IMR-90 (cell line): ENCODE measurements around the gene TRPC4AP. TPM values are rescaled to one million over a fixed set of nuclear protein-coding genes. Genes with fewer than 3 reads are reported as not detected.

Experiments
- ATAC-seq: fragments of 200-7000 bp; cut with Tn5 transposase; 2 replicates; pipeline ENCODE4 v1.9.1; 2020; ENCODE audit warnings: low read depth, mild to moderate bottlenecking, moderate library complexity
- BruUV-seq: library from RNA; stranded (reverse); fragments of 400-500 nt; replicated peaks from 2 replicates; lab custom pipeline; 2021; lab: Mats Ljungman, UMichigan
- CTCF ChIA-PET: fragments of 300-600 bp; formaldehyde crosslinking; extraction: SDS; loops from one replicate; lab custom pipeline; 2021; ENCODE audit warnings: antibody characterized with exemption; lab: Yijun Ruan, JAX
- POLR2A ChIA-PET: fragments of 300-600 bp; sonication (Branson Sonifier 250); formaldehyde crosslinking; loops from one replicate; lab custom pipeline; 2022; ENCODE audit warnings: antibody characterized with exemption; ENCODE audit not compliant: unreplicated experiment; lab: Charles Lee
- DNase-seq: peaks from one replicate; pipeline ENCODE4 v3.0.0; 2013
- H2AFZ ChIP-seq: replicated peaks from 2 replicates; pipeline ENCODE3; 2013; ENCODE audit warnings: low read length, mild to moderate bottlenecking; ENCODE audit not compliant: poor library complexity
- H2AK5ac ChIP-seq: 2 replicates; pipeline ENCODE4 v1.6.1; 2013; ENCODE audit warnings: low read depth, low read length, inconsistent platforms
- H2AK9ac ChIP-seq: replicated peaks from 2 replicates; pipeline ENCODE3; 2013; ENCODE audit warnings: mild to moderate bottlenecking, low read depth, low read length, moderate library complexity; ENCODE audit not compliant: poor library complexity
- H2BK120ac ChIP-seq: 2 replicates; pipeline ENCODE4 v1.6.1; 2013; ENCODE audit warnings: low read depth, low read length, inconsistent platforms
- H2BK15ac ChIP-seq: 3 replicates; pipeline ENCODE4 v1.6.1; 2013; ENCODE audit warnings: low read depth, low read length, inconsistent platforms
- H2BK20ac ChIP-seq: 2 replicates; pipeline ENCODE4 v1.6.1; 2013; ENCODE audit warnings: low read depth, mild to moderate bottlenecking, inconsistent platforms, low read length, moderate library complexity
- H2BK5ac ChIP-seq: 2 replicates; pipeline ENCODE4 v1.6.1; 2013; ENCODE audit warnings: mild to moderate bottlenecking, low read depth, low read length, inconsistent platforms; ENCODE audit not compliant: poor library complexity, severe bottlenecking
- H3K14ac ChIP-seq: replicated peaks from 2 replicates; pipeline ENCODE4 v1.6.1; 2013; ENCODE audit warnings: low read depth, low read length, inconsistent platforms
- H3K18ac ChIP-seq: 2 replicates; pipeline ENCODE4 v1.6.1; 2013; ENCODE audit warnings: low read depth, low read length, control low read depth
- H3K23ac ChIP-seq: 2 replicates; pipeline ENCODE4 v1.6.1; 2013; ENCODE audit warnings: low read depth, low read length, inconsistent platforms
- H3K27ac ChIP-seq: 2 replicates; pipeline ENCODE4 v1.5.1; 2013; ENCODE audit warnings: mild to moderate bottlenecking, control low read depth, low read length; ENCODE audit not compliant: insufficient read depth
- H3K27me3 ChIP-seq: 2 replicates; pipeline ENCODE4 v1.6.1; 2013; ENCODE audit warnings: low read length; ENCODE audit not compliant: control insufficient read depth, insufficient read depth
- H3K36me3 ChIP-seq: 2 replicates; pipeline ENCODE4 v1.6.1; 2013; ENCODE audit warnings: low read length, mixed read lengths; ENCODE audit not compliant: control insufficient read depth, insufficient read depth
- H3K4ac ChIP-seq: 2 replicates; pipeline ENCODE4 v1.6.1; 2013; ENCODE audit warnings: low read depth, low read length, inconsistent platforms
- H3K4me1 ChIP-seq: 2 replicates; pipeline ENCODE4 v1.6.1; 2013; ENCODE audit warnings: low read length, mixed read lengths; ENCODE audit not compliant: control insufficient read depth, insufficient read depth
- H3K4me2 ChIP-seq: 2 replicates; pipeline ENCODE4 v1.6.1; 2013; ENCODE audit warnings: low read depth, mild to moderate bottlenecking, control low read depth, low read length, moderate library complexity
- H3K4me3 ChIP-seq: 2 replicates; pipeline ENCODE4 v1.5.1; 2013; ENCODE audit warnings: low read depth, mild to moderate bottlenecking, control low read depth, low read length, moderate library complexity; ENCODE audit not compliant: insufficient read depth
- H3K56ac ChIP-seq: 2 replicates; pipeline ENCODE4 v1.6.1; 2013; ENCODE audit warnings: low read length, inconsistent platforms; ENCODE audit not compliant: insufficient read depth; ENCODE audit errors: extremely low read depth
- H3K79me1 ChIP-seq, 2 experiments: 2 replicates each; pipeline ENCODE4 v1.6.1; 2013; ENCODE audit warnings: low read length in 2 of 2, inconsistent platforms in 1 of 2, low read depth in 1 of 2
- H3K9ac ChIP-seq: 2 replicates; pipeline ENCODE4 v1.6.1; 2013; ENCODE audit warnings: low read depth, low read length, control low read depth
- H3K9me1 ChIP-seq: 2 replicates; pipeline ENCODE4 v1.6.1; 2013; ENCODE audit warnings: low read length, inconsistent platforms; ENCODE audit not compliant: insufficient read depth
- H3K9me3 ChIP-seq: 2 replicates; pipeline ENCODE4 v1.6.1; 2013; ENCODE audit warnings: low read length; ENCODE audit not compliant: control insufficient read depth, insufficient read depth
- H4K20me1 ChIP-seq: 2 replicates; pipeline ENCODE4 v1.6.1; 2013; ENCODE audit warnings: low read length, inconsistent platforms; ENCODE audit not compliant: insufficient read depth
- H4K5ac ChIP-seq: 2 replicates; pipeline ENCODE4 v1.6.1; 2013; ENCODE audit warnings: mild to moderate bottlenecking, low read depth, low read length, control low read depth
- H4K8ac ChIP-seq, 2 experiments: 2 replicates each; pipeline ENCODE4 v1.6.1; 2013; ENCODE audit warnings: low read depth in 2 of 2, low read length in 2 of 2, control low read depth in 1 of 2, inconsistent platforms in 1 of 2
- H4K91ac ChIP-seq: 2 replicates; pipeline ENCODE4 v1.6.1; 2013; ENCODE audit warnings: low read depth, low read length, inconsistent platforms; ENCODE audit not compliant: insufficient read depth
- ELK1 ChIP-seq: fragments of 150-350 bp; IDR thresholded peaks from 2 replicates; pipeline ENCODE4 v1.6.1; 2016; ENCODE audit warnings: low read depth, mild to moderate bottlenecking, low read length, moderate library complexity, borderline replicate concordance
- WGBS, 2 experiments: methylation state at CpG; one replicate each; pipeline versions ENCODE4 v1.1.5 to v1.1.7; 2013; ENCODE audit warnings: missing lambda C conversion rate in 2 of 2; ENCODE audit not compliant: insufficient read length in 1 of 2; ENCODE audit errors: extremely low coverage in 2 of 2; 5-methylcytosine and 5-hydroxymethylcytosine counted together
- dilution Hi-C: fragments of 300-500 bp; cut with HindIII; formaldehyde crosslinking; loops from one replicate; pipeline ENCODE4 v1.14.3; 2018; ENCODE audit warnings: low sequenced_read_pairs; ENCODE audit not compliant: unreplicated experiment
- in situ Hi-C: fragments of 300-500 bp; cut with MboI; formaldehyde crosslinking; loops from 3 replicates; pipeline ENCODE4 v1.14.3; 2019; ENCODE audit warnings: low sequenced_read_pairs, inconsistent platforms, mixed read lengths
- intact Hi-C: fragments of 100-400 bp; cut with micrococcal nuclease; formaldehyde crosslinking; loops from 2 replicates; pipeline ENCODE4 v1.10.0; 2022
- polyA plus RNA-seq, 3 experiments: library from polyadenylated mRNA; depleted of rRNA; stranded (reverse); fragments of >200 nt; gene quantifications; 2 replicates each; pipeline ENCODE4 v1.2.3, GENCODE V29; 2012; ENCODE audit warnings: low replicate concordance in 1 of 3
- total RNA-seq: library from RNA; depleted of rRNA; stranded (reverse); fragments of >200 nt; gene quantifications from 2 replicates; pipeline ENCODE4 v1.2.3, GENCODE V29; 2012
- TF ChIP-seq, protein P1 (sequence below): conservative IDR thresholded peaks from 2 replicates; pipeline ENCODE4 v1.5.1; 2012; ENCODE audit warnings: mild to moderate bottlenecking, low read depth, low read length, improper control_type of control experiment

Gene TRPC4AP
- total and polyA plus RNA-seq, 2 of the 4 experiments (the other 2 are of a cell fraction), result 41.0 to 81.0 TPM

DNA sequence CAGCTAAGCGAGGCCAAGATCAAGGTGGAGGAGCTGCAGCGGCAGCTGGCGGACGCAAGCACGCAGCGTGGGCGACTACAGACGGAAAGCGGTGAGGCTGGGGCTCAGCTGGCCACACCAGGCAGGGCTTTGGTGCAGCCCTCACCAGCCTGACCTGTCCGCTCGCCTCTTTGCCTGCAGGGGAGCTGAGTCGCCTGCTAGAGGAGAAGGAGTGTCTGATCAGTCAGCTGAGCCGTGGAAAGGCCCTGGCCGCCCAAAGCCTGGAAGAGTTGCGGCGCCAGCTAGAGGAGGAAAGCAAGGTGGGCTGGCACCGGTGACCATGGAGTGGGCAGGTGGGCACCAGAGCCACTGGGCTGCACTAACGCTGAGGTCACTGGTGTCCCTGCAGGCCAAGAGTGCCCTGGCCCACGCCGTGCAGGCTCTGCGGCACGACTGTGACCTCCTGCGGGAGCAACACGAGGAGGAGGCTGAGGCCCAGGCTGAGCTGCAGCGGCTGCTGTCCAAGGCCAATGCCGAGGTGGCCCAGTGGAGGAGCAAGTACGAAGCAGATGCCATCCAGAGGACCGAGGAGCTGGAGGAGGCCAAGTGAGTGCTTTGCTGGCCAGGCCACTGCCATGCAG is 94.2 kb downstream of the TRPC4AP start:
- Histone ChIP-seq H3K18ac (no peak overlapping the region), H3K79me1 (peaks cover 0 to 14% of the 10 kb centered on the region in 2 experiments; a peak in 2 of 4 replicates), H4K8ac (no peak overlapping the region), H3K9ac (no peak overlapping the region), H3K4me3 (no peak overlapping the region), H3K9me1 (no peaks in the 10 kb centered on the region), H4K20me1 (peaks cover 37% of the 10 kb centered on the region), H2AK9ac (peak overlapping the region; percentile 65), H2BK5ac (no peak overlapping the region), H4K5ac (no peak overlapping the region), H3K27ac (no peak overlapping the region), H2BK15ac (no peak overlapping the region), H2BK120ac (no peak overlapping the region), H3K4me2 (no peak overlapping the region), H3K36me3 (peaks cover 84% of the 10 kb centered on the region), H2AK5ac (no peak overlapping the region), H3K9me3 (no peaks in the 10 kb centered on the region), H3K27me3 (no peaks in the 10 kb centered on the region), H3K4me1 (no peaks in the 10 kb centered on the region), H2BK20ac (no peak overlapping the region), H3K14ac (no peak overlapping the region), H2AFZ (no peak overlapping the region), H3K23ac (no peak overlapping the region), H4K91ac (no peak overlapping the region), H3K4ac (no peak overlapping the region), H3K56ac (no peak overlapping the region)
- BruUV-seq, result no TSS peak
- no peak for ATAC-seq
- ChIA-PET CTCF (no interaction called here), POLR2A (no interaction called here)
- TF ChIP-seq ELK1, result no peak
- TF ChIP-seq, protein P1, sequence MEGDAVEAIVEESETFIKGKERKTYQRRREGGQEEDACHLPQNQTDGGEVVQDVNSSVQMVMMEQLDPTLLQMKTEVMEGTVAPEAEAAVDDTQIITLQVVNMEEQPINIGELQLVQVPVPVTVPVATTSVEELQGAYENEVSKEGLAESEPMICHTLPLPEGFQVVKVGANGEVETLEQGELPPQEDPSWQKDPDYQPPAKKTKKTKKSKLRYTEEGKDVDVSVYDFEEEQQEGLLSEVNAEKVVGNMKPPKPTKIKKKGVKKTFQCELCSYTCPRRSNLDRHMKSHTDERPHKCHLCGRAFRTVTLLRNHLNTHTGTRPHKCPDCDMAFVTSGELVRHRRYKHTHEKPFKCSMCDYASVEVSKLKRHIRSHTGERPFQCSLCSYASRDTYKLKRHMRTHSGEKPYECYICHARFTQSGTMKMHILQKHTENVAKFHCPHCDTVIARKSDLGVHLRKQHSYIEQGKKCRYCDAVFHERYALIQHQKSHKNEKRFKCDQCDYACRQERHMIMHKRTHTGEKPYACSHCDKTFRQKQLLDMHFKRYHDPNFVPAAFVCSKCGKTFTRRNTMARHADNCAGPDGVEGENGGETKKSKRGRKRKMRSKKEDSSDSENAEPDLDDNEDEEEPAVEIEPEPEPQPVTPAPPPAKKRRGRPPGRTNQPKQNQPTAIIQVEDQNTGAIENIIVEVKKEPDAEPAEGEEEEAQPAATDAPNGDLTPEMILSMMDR, result 0 out of 2 replicates have a peak, but pooled peaks have one; percentile 1
- no peak for DNase-seq
- intact Hi-C loops, result no loop called here
- in situ Hi-C loops, result no loop called here
- dilution Hi-C loops, result no loop called here
- 92% methylated on average over 22 of the region's 28 CpGs; no CpG with 5 or more reads in 1 of the 2 experiments for WGBS, 2 experiments
